Measurements from ENCODE around the gene ING5.

DNA sequence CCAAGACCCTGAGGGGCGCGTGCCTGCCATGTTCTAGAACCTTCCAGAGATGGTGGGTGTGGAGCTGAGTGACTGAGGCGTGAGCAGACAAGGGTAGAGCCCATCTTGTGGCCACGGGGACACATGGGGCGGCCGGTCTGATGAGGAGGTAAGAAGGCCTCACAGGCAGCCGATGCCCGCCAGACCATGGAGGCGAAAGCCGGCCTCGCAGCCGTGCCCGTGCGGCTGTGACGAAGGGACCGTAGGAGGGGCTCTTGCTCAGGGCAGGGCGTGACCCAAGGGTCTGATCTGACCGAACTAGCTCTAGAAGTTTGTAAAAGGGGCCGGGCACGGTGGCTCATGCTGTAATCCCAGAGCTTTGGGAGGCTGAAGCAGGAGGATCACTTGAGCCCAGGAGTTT lies 52.2 kb downstream of the ING5 start:
- TF ChIP-seq POLR2A (IDR thresholded peaks at IDR 0.05; ENCODE audit: low read length), result no peak
- no peak for TF ChIP-seq GATA1 (IDR thresholded peaks at IDR 0.05; ENCODE audit: low read depth, low read length)

All from erythroblast (primary cell).